HG02678 (cell line): ENCODE measurements around the gene SLC35F2.
A peak's percentile ranks its signal among the peaks of the same experiment; 100 is the strongest.
"Not testable (repeated sequence)": the region's sequence is repeated elsewhere in the genome, so short reads cannot be mapped to it uniquely, and the experiment has no call there.

Experiments
- ATAC-seq: cut with Tn5 transposase; IDR thresholded peaks from one replicate; pipeline ENCODE4 v1.9.1; 2021; ENCODE audit warnings: mild to moderate bottlenecking, moderate library complexity; ENCODE audit not compliant: unreplicated experiment

SLC35F2 gene

GRCh38 chr11:107842412-107843100 is 16.0 kb downstream of the SLC35F2 start:
- ATAC-seq, result no peak

- ATAC-seq, result peak; percentile 18
Observed at GRCh38 chr11:107840129-107840484, 18.5 kb downstream of the SLC35F2 start.

GRCh38 chr11:107836851-107837250 is 21.7 kb downstream of the SLC35F2 start:
- no peak for ATAC-seq

GRCh38 chr11:107834995-107835394 is 23.6 kb downstream of the SLC35F2 start:
- no peak for ATAC-seq

GRCh38 chr11:107833926-107834325 is 24.7 kb downstream of the SLC35F2 start:
- ATAC-seq, result not testable (repeated sequence)

- no peak for ATAC-seq
Observed at GRCh38 chr11:107830915-107831540, 27.6 kb downstream of the SLC35F2 start.

- ATAC-seq, result no peak
Observed at GRCh38 chr11:107827041-107827440, 31.5 kb downstream of the SLC35F2 start.

GRCh38 chr11:107825875-107826274 is 32.7 kb downstream of the SLC35F2 start:
- ATAC-seq, result no peak

GRCh38 chr11:107824668-107825369 is 33.8 kb downstream of the SLC35F2 start:
- no peak for ATAC-seq

- no peak for ATAC-seq
Observed at GRCh38 chr11:107821199-107821927, 37.2 kb downstream of the SLC35F2 start.

- no peak for ATAC-seq
Observed at GRCh38 chr11:107819361-107820014, 39.1 kb downstream of the SLC35F2 start.

GRCh38 chr11:107818491-107818890 is 40.1 kb downstream of the SLC35F2 start:
- ATAC-seq, result no peak

- no peak for ATAC-seq
Observed at GRCh38 chr11:107816028-107816427, 42.6 kb downstream of the SLC35F2 start.

GRCh38 chr11:107810875-107811274 is 47.7 kb downstream of the SLC35F2 start:
- ATAC-seq, result no peak

GRCh38 chr11:107808521-107808920 is 50.1 kb downstream of the SLC35F2 start:
- no peak for ATAC-seq

GRCh38 chr11:107804971-107805370 is 53.6 kb downstream of the SLC35F2 start:
- ATAC-seq, result no peak

GRCh38 chr11:107804211-107804610 is 54.4 kb downstream of the SLC35F2 start:
- no peak for ATAC-seq

- no peak for ATAC-seq
Observed at GRCh38 chr11:107801641-107802040, 56.9 kb downstream of the SLC35F2 start.

GRCh38 chr11:107799218-107799859 is 59.2 kb downstream of the SLC35F2 start:
- ATAC-seq, result peak; percentile 91

GRCh38 chr11:107792049-107792443 is 66.5 kb downstream of the SLC35F2 start:
- ATAC-seq, result no peak
